ENCODE measurements around the gene KCNJ11.

KCNJ11 gene

GRCh38 chr11:17384002-17384511 lies 4.4 kb downstream of the KCNJ11 start:
- Histone ChIP-seq H2BK120ac (ENCODE audit: low read depth, low read length) (no peak overlapping the region), H2BK15ac (ENCODE audit: low read depth, poor library complexity, severe bottlenecking) (no peak overlapping the region), H3K18ac (ENCODE audit: low read depth in 1 of 2, low read length in 2 of 2) (no peak overlapping the region), H2BK5ac (ENCODE audit: low read depth, low read length, poor library complexity, severe bottlenecking) (no peak overlapping the region), H4K8ac (ENCODE audit: low read length) (no peak overlapping the region), H3K4ac (ENCODE audit: low read depth in 1 of 2, low read length in 2 of 2) (no peak overlapping the region), H3K4me3 (ENCODE audit: insufficient read depth in 1 of 2, low read depth in 1 of 2, low read length in 2 of 2) (no peak overlapping the region), H3K79me1 (replicated peaks; ENCODE audit: low read length, poor library complexity, severe bottlenecking) (no peaks in the 10 kb centered on the region), H3K23ac (ENCODE audit: low read length in 2 of 2) (no peak overlapping the region), H3K36me3 (ENCODE audit: control insufficient read depth in 1 of 2, insufficient read depth in 2 of 2, low read depth in 1 of 2, low read length in 2 of 2) (peaks cover 0 to 7% of the 10 kb centered on the region in 2 experiments), H3K14ac (ENCODE audit: low read length in 2 of 2) (no peak overlapping the region), H3K27ac (ENCODE audit: low read length, poor library complexity, severe bottlenecking) (no peak overlapping the region), H2AK5ac (ENCODE audit: low read length, severe bottlenecking) (no peak overlapping the region), H2BK12ac (ENCODE audit: low read length in 2 of 2) (no peak overlapping the region), H3K27me3 (ENCODE audit: control insufficient read depth in 1 of 2, insufficient read depth in 1 of 2, low read length in 2 of 2) (peaks cover 21 to 28% of the 10 kb centered on the region in 2 experiments), H3K4me1 (ENCODE audit: control insufficient read depth, insufficient read depth, low read depth, low read length) (peaks cover 6% of the 10 kb centered on the region), H2AFZ (ENCODE audit: low read depth, low read length) (no peak overlapping the region), H3K9me3 (ENCODE audit: control insufficient read depth, low read length) (no peaks in the 10 kb centered on the region), H3K9ac (ENCODE audit: low read length) (no peak overlapping the region), H4K91ac (ENCODE audit: low read length) (no peak overlapping the region), H3K4me2 (ENCODE audit: low read length, poor library complexity, severe bottlenecking) (no peak overlapping the region)
- 41% methylated on average over 6 of the region's 6 CpGs for WGBS
- peak; percentile 81 for DNase-seq

DNA sequence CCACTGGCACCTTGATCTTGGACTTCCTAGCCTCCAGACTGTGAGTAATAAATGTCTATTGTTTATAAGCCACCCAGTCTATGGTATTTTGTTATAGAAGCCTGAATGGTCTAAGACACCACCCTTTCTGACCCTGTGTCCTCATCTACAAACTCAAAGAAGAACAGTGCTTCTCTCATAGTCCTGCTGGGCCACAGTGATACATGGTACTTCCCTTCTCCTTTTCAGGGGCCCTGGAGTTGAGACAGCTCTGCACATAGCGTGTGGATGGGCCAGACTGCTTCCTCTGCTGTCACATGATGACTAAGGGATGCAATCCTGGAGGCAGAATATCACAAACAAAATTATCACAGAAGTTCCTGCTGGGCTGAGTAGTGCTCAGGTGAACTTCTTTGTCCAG lies 5.0 kb downstream of the KCNJ11 start:
- H3K4me1 ChIP-seq (ENCODE audit: control insufficient read depth, insufficient read depth, low read depth, low read length) = peaks cover under 1% of the 10 kb centered on the region
- H2BK12ac ChIP-seq (ENCODE audit: low read length in 2 of 2) = no peak overlapping the region
- no peak overlapping the region for H3K18ac ChIP-seq (ENCODE audit: low read depth in 1 of 2, low read length in 2 of 2)
- H3K27ac ChIP-seq (ENCODE audit: low read length, poor library complexity, severe bottlenecking) = no peak overlapping the region
- no peak overlapping the region for H2AFZ ChIP-seq (ENCODE audit: low read depth, low read length)
- no peak overlapping the region for H3K4me2 ChIP-seq (ENCODE audit: low read length, poor library complexity, severe bottlenecking)
- H4K91ac ChIP-seq (ENCODE audit: low read length) = peak overlapping the region; percentile 47
- H3K14ac ChIP-seq (ENCODE audit: low read length in 2 of 2) = no peak overlapping the region
- DNase-seq = peak; percentile 46
- H3K79me1 ChIP-seq (replicated peaks; ENCODE audit: low read length, poor library complexity, severe bottlenecking) = no peaks in the 10 kb centered on the region
- H3K27me3 ChIP-seq (ENCODE audit: control insufficient read depth in 1 of 2, insufficient read depth in 1 of 2, low read length in 2 of 2) = peaks cover 21 to 25% of the 10 kb centered on the region in 2 experiments
- no peak overlapping the region for H2AK5ac ChIP-seq (ENCODE audit: low read length, severe bottlenecking)
- no peaks in the 10 kb centered on the region for H3K9me3 ChIP-seq (ENCODE audit: control insufficient read depth, low read length)
- H3K4ac ChIP-seq (ENCODE audit: low read depth in 1 of 2, low read length in 2 of 2) = no peak overlapping the region
- no peak overlapping the region for H2BK15ac ChIP-seq (ENCODE audit: low read depth, poor library complexity, severe bottlenecking)
- no peak overlapping the region for H3K23ac ChIP-seq (ENCODE audit: low read length in 2 of 2)
- H2BK5ac ChIP-seq (ENCODE audit: low read depth, low read length, poor library complexity, severe bottlenecking) = no peak overlapping the region
- WGBS = 86% methylated on average over 1 of the region's 1 CpG
- H3K36me3 ChIP-seq (ENCODE audit: control insufficient read depth in 1 of 2, insufficient read depth in 2 of 2, low read depth in 1 of 2, low read length in 2 of 2) = peaks cover 0 to 11% of the 10 kb centered on the region in 2 experiments
- no peak overlapping the region for H3K9ac ChIP-seq (ENCODE audit: low read length)
- no peak overlapping the region for H3K4me3 ChIP-seq (ENCODE audit: insufficient read depth in 1 of 2, low read depth in 1 of 2, low read length in 2 of 2)
- H2BK120ac ChIP-seq (ENCODE audit: low read depth, low read length) = no peak overlapping the region
- H4K8ac ChIP-seq (ENCODE audit: low read length) = no peak overlapping the region

- Histone ChIP-seq H3K79me1 (replicated peaks; ENCODE audit: low read length, poor library complexity, severe bottlenecking) (no peaks in the 10 kb centered on the region), H3K27me3 (ENCODE audit: control insufficient read depth in 1 of 2, insufficient read depth in 1 of 2, low read length in 2 of 2) (peaks cover 14 to 16% of the 10 kb centered on the region in 2 experiments), H3K4me1 (ENCODE audit: control insufficient read depth, insufficient read depth, low read depth, low read length) (no peaks in the 10 kb centered on the region), H3K23ac (ENCODE audit: low read length in 2 of 2) (no peak overlapping the region), H2BK5ac (ENCODE audit: low read depth, low read length, poor library complexity, severe bottlenecking) (no peak overlapping the region), H3K9me3 (ENCODE audit: control insufficient read depth, low read length) (no peaks in the 10 kb centered on the region), H2BK15ac (ENCODE audit: low read depth, poor library complexity, severe bottlenecking) (no peak overlapping the region), H3K14ac (ENCODE audit: low read length in 2 of 2) (no peak overlapping the region), H4K91ac (ENCODE audit: low read length) (no peak overlapping the region), H3K18ac (ENCODE audit: low read depth in 1 of 2, low read length in 2 of 2) (no peak overlapping the region), H3K4ac (ENCODE audit: low read depth in 1 of 2, low read length in 2 of 2) (no peak overlapping the region), H3K9ac (ENCODE audit: low read length) (no peak overlapping the region), H2BK12ac (ENCODE audit: low read length in 2 of 2) (no peak overlapping the region), H3K27ac (ENCODE audit: low read length, poor library complexity, severe bottlenecking) (no peak overlapping the region), H2AFZ (ENCODE audit: low read depth, low read length) (no peak overlapping the region), H3K4me3 (ENCODE audit: insufficient read depth in 1 of 2, low read depth in 1 of 2, low read length in 2 of 2) (no peak overlapping the region), H2AK5ac (ENCODE audit: low read length, severe bottlenecking) (no peak overlapping the region), H4K8ac (ENCODE audit: low read length) (no peak overlapping the region), H3K36me3 (ENCODE audit: control insufficient read depth in 1 of 2, insufficient read depth in 2 of 2, low read depth in 1 of 2, low read length in 2 of 2) (peaks cover 0 to 22% of the 10 kb centered on the region in 2 experiments), H3K4me2 (ENCODE audit: low read length, poor library complexity, severe bottlenecking) (no peak overlapping the region), H2BK120ac (ENCODE audit: low read depth, low read length) (no peak overlapping the region)
- WGBS = 78% methylated on average over 8 of the region's 8 CpGs
- DNase-seq = no peak
Observed at GRCh38 chr11:17382046-17382728, 6.3 kb downstream of the KCNJ11 start.

- no peak overlapping the region for H3K14ac ChIP-seq (ENCODE audit: low read length in 2 of 2)
- H4K8ac ChIP-seq (ENCODE audit: low read length) = no peak overlapping the region
- H3K27ac ChIP-seq (ENCODE audit: low read length, poor library complexity, severe bottlenecking) = no peak overlapping the region
- H3K4me3 ChIP-seq (ENCODE audit: insufficient read depth in 1 of 2, low read depth in 1 of 2, low read length in 2 of 2) = no peak overlapping the region
- 62% methylated on average over 4 of the region's 4 CpGs for WGBS
- no peak overlapping the region for H3K9ac ChIP-seq (ENCODE audit: low read length)
- H2BK5ac ChIP-seq (ENCODE audit: low read depth, low read length, poor library complexity, severe bottlenecking) = no peak overlapping the region
- no peak overlapping the region for H2AFZ ChIP-seq (ENCODE audit: low read depth, low read length)
- H3K36me3 ChIP-seq (ENCODE audit: control insufficient read depth in 1 of 2, insufficient read depth in 2 of 2, low read depth in 1 of 2, low read length in 2 of 2) = peaks cover 0 to 32% of the 10 kb centered on the region in 2 experiments
- H2BK12ac ChIP-seq (ENCODE audit: low read length in 2 of 2) = no peak overlapping the region
- no peaks in the 10 kb centered on the region for H3K9me3 ChIP-seq (ENCODE audit: control insufficient read depth, low read length)
- H3K4me1 ChIP-seq (ENCODE audit: control insufficient read depth, insufficient read depth, low read depth, low read length) = no peaks in the 10 kb centered on the region
- no peak overlapping the region for H3K4me2 ChIP-seq (ENCODE audit: low read length, poor library complexity, severe bottlenecking)
- no peak overlapping the region for H3K18ac ChIP-seq (ENCODE audit: low read depth in 1 of 2, low read length in 2 of 2)
- no peak overlapping the region for H2BK15ac ChIP-seq (ENCODE audit: low read depth, poor library complexity, severe bottlenecking)
- no peak overlapping the region for H3K23ac ChIP-seq (ENCODE audit: low read length in 2 of 2)
- DNase-seq = no peak
- H3K4ac ChIP-seq (ENCODE audit: low read depth in 1 of 2, low read length in 2 of 2) = no peak overlapping the region
- H4K91ac ChIP-seq (ENCODE audit: low read length) = no peak overlapping the region
- no peaks in the 10 kb centered on the region for H3K79me1 ChIP-seq (replicated peaks; ENCODE audit: low read length, poor library complexity, severe bottlenecking)
- H2BK120ac ChIP-seq (ENCODE audit: low read depth, low read length) = no peak overlapping the region
- H2AK5ac ChIP-seq (ENCODE audit: low read length, severe bottlenecking) = no peak overlapping the region
- H3K27me3 ChIP-seq (ENCODE audit: control insufficient read depth in 1 of 2, insufficient read depth in 1 of 2, low read length in 2 of 2) = peaks cover 11 to 15% of the 10 kb centered on the region in 2 experiments
Observed at GRCh38 chr11:17381156-17381555, 7.3 kb downstream of the KCNJ11 start.
